SK-N-SH (cell line): ENCODE results near the gene HOXC6. TPM values are rescaled to one million over a fixed set of nuclear protein-coding genes. Genes with fewer than 3 reads are reported as not detected.

Experiments used
- CTCF ChIA-PET: fragments of 300-600, 350-600 bp; formaldehyde crosslinking; extraction: SDS; loops from one replicate; lab custom pipeline; 2021; lab: Yijun Ruan, JAX
- POLR2A ChIA-PET: fragments of 350-600 bp; sonication (Branson Sonifier 250); formaldehyde crosslinking; extraction: SDS; loops from one replicate; lab custom pipeline; 2020; ENCODE audit warnings: antibody characterized with exemption, inconsistent platforms; lab: Yijun Ruan, JAX
- DNase-seq: peaks from one replicate; pipeline ENCODE4 v3.0.0; 2012
- H2AFZ ChIP-seq: fragments of 200-600 bp; sonication (generic); 2 replicates; pipeline ENCODE4 v1.8.1; 2016; ENCODE audit warnings: antibody characterized with exemption, mild to moderate bottlenecking, low read depth
- H3F3A ChIP-seq: fragments of 200-600 bp; sonication (generic); replicated peaks from 2 replicates; pipeline ENCODE3; 2016; ENCODE audit warnings: antibody characterized with exemption, mild to moderate bottlenecking; ENCODE audit not compliant: insufficient read depth
- H3K27ac ChIP-seq, 2 experiments: fragments of 200-500 bp in 1 of 2; fragments of 200-600 bp in 1 of 2; sonication (Bioruptor generic) in 1 of 2; sonication (generic), shearing (Covaris generic) in 1 of 2; 2 replicates each; pipeline versions ENCODE4 v1.5.1 to v1.6.1; 2014 to 2016; ENCODE audit warnings: low read depth in 2 of 2, inconsistent platforms in 1 of 2, low read length in 1 of 2, mild to moderate bottlenecking in 1 of 2, mixed read lengths in 1 of 2
- H3K27me3 ChIP-seq: fragments of 200-600 bp; sonication (generic), shearing (Covaris generic); 2 replicates; pipeline ENCODE4 v1.6.1; 2016; ENCODE audit warnings: mixed run types; ENCODE audit not compliant: insufficient read depth
- H3K36me3 ChIP-seq, 2 experiments: fragments of 200-500 bp in 1 of 2; fragments of 200-600 bp in 1 of 2; sonication (Bioruptor generic) in 1 of 2; sonication (generic) in 1 of 2; replicated peaks in 1 of 2; 2 replicates each; pipeline versions ENCODE3 to v1.5.1; 2014 to 2016; ENCODE audit warnings: low read length in 1 of 2, mild to moderate bottlenecking in 1 of 2; ENCODE audit not compliant: insufficient read depth in 2 of 2, control insufficient read depth in 1 of 2
- H3K4me1 ChIP-seq, 2 experiments: fragments of 200-500 bp in 1 of 2; fragments of 200-600 bp in 1 of 2; sonication (Bioruptor generic) in 1 of 2; sonication (generic), shearing (Covaris generic) in 1 of 2; 2 replicates each; pipeline versions ENCODE4 v1.5.1 to v1.6.1; 2014 to 2016; ENCODE audit warnings: low read depth in 1 of 2, low read length in 1 of 2, mixed run types in 1 of 2; ENCODE audit not compliant: insufficient read depth in 2 of 2, control insufficient read depth in 1 of 2
- H3K4me2 ChIP-seq: fragments of 200-600 bp; sonication (generic), shearing (Covaris generic); 2 replicates; pipeline ENCODE4 v1.6.1; 2017; ENCODE audit warnings: mixed run types
- H3K4me3 ChIP-seq, 2 experiments: fragments of 200-500 bp in 1 of 2; fragments of 200-600 bp in 1 of 2; sonication (Bioruptor generic) in 1 of 2; sonication (generic), shearing (Covaris generic) in 1 of 2; 2 replicates each; pipeline versions ENCODE4 v1.5.1 to v1.8.1; 2014 to 2016; ENCODE audit warnings: low read depth in 2 of 2, inconsistent platforms in 1 of 2, low read length in 1 of 2, mild to moderate bottlenecking in 1 of 2, mixed read lengths in 1 of 2, moderate library complexity in 1 of 2
- H3K79me2 ChIP-seq: fragments of 200-600 bp; sonication (generic); 2 replicates; pipeline ENCODE4 v1.8.1; 2017; ENCODE audit warnings: mild to moderate bottlenecking; ENCODE audit not compliant: insufficient read depth
- H3K9ac ChIP-seq: fragments of 200-600 bp; sonication (generic); 2 replicates; pipeline ENCODE4 v1.6.1; 2017; ENCODE audit warnings: mixed run types
- H3K9me2 ChIP-seq: fragments of 200-600 bp; sonication (generic); 2 replicates; pipeline ENCODE4 v1.6.1; 2017; ENCODE audit warnings: mixed run types
- H3K9me3 ChIP-seq: fragments of 200-600 bp; sonication (generic); 2 replicates; pipeline ENCODE4 v1.6.1; 2017; ENCODE audit warnings: mixed run types, mild to moderate bottlenecking, moderate library complexity
- H4K20me1 ChIP-seq: fragments of 200-600 bp; sonication (generic); 2 replicates; pipeline ENCODE4 v1.6.1; 2017; ENCODE audit warnings: mild to moderate bottlenecking, mixed run types; ENCODE audit not compliant: insufficient read depth
- FOXM1 ChIP-seq: IDR thresholded peaks from 2 replicates; pipeline ENCODE4 v1.4.0; 2012; ENCODE audit warnings: low read depth, mild to moderate bottlenecking
- JUND ChIP-seq: IDR thresholded peaks from 2 replicates; pipeline ENCODE4 v1.4.0; 2012
- NRF1 ChIP-seq: IDR thresholded peaks from 2 replicates; pipeline ENCODE4 v1.6.1; 2012; ENCODE audit warnings: low read depth, mild to moderate bottlenecking, low read length
- POLR2AphosphoS5 ChIP-seq: IDR thresholded peaks from 2 replicates; pipeline ENCODE4 v1.6.1; 2012; ENCODE audit warnings: low read depth, low read length
- RCOR1 ChIP-seq: fragments of 150-350 bp; IDR thresholded peaks from 2 replicates; pipeline ENCODE4 v1.6.1; 2017; ENCODE audit warnings: antibody characterized with exemption, low read length
- RFX5 ChIP-seq: IDR thresholded peaks from 2 replicates; pipeline ENCODE4 v1.6.1; 2012; ENCODE audit warnings: mild to moderate bottlenecking, improper control_type of control experiment, low read length
- YY1 ChIP-seq: IDR thresholded peaks from 2 replicates; pipeline ENCODE4 v1.4.0; 2012; ENCODE audit warnings: low read depth, mild to moderate bottlenecking
- WGBS: methylation state at CpG from one replicate; pipeline ENCODE4 v1.1.6; 2017; ENCODE audit warnings: low lambda C conversion rate; 5-methylcytosine and 5-hydroxymethylcytosine counted together
- polyA plus RNA-seq, 3 experiments: library from polyadenylated mRNA; depleted of rRNA; stranded (reverse); fragments of >200 nt; gene quantifications; 2 replicates each; pipeline ENCODE4 v1.2.3, GENCODE V29; 2012
- TF ChIP-seq, protein P1 (sequence below): IDR thresholded peaks from 2 replicates; pipeline ENCODE4 v1.4.0; 2012; ENCODE audit warnings: low read depth, borderline replicate concordance
- TF ChIP-seq, protein P2 (sequence below): fragments of 150-350 bp; IDR thresholded peaks from 2 replicates; pipeline ENCODE4 v1.6.1; 2017; ENCODE audit warnings: antibody characterized with exemption, low read length, low read depth, borderline replicate concordance
- TF ChIP-seq, protein P3 (sequence below): fragments of 150-350 bp; IDR thresholded peaks from 2 replicates; pipeline ENCODE4 v1.6.1; 2016; ENCODE audit warnings: mild to moderate bottlenecking, low read depth, low read length

HOXC6 gene
- polyA plus RNA-seq, 1 of the 3 experiments (the other 2 are of a cell fraction): 9.1 TPM

DNA sequence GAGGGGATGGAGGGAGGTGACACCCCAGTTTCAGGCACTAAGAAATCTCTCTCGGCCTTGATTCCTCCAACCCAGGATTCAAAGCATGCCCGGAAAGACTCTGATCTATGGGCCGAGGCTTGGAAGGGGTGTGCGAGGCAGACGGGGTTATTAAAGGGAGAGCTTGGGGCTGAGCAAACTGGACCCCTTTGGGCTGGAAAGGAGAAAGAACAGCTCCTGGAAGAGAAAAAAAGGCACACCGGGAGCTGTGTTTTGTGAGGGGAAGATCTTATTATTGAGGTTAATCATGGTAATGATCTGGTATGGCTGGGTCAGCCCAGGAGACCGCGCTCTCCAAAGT is 19.7 kb downstream of the HOXC6 start:
- H3K4me2 ChIP-seq: no peak overlapping the region
- no peak for TF ChIP-seq FOXM1
- no peak for TF ChIP-seq RFX5
- TF ChIP-seq, protein P1, sequence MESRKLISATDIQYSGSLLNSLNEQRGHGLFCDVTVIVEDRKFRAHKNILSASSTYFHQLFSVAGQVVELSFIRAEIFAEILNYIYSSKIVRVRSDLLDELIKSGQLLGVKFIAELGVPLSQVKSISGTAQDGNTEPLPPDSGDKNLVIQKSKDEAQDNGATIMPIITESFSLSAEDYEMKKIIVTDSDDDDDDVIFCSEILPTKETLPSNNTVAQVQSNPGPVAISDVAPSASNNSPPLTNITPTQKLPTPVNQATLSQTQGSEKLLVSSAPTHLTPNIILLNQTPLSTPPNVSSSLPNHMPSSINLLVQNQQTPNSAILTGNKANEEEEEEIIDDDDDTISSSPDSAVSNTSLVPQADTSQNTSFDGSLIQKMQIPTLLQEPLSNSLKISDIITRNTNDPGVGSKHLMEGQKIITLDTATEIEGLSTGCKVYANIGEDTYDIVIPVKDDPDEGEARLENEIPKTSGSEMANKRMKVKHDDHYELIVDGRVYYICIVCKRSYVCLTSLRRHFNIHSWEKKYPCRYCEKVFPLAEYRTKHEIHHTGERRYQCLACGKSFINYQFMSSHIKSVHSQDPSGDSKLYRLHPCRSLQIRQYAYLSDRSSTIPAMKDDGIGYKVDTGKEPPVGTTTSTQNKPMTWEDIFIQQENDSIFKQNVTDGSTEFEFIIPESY: no peak
- no peak for TF ChIP-seq NRF1
- no peak for DNase-seq
- ChIA-PET CTCF (no interaction called here), POLR2A (no interaction called here)
- no peak overlapping the region for H3K27ac ChIP-seq
- no peaks in the 10 kb centered on the region for H3K79me2 ChIP-seq
- H3K9ac ChIP-seq: no peak overlapping the region
- peaks cover 6 to 7% of the 10 kb centered on the region in 2 experiments; a peak in 2 of 4 replicates for H3K4me1 ChIP-seq
- H2AFZ ChIP-seq: no peak overlapping the region
- H4K20me1 ChIP-seq: no peaks in the 10 kb centered on the region
- no peaks in the 10 kb centered on the region for H3F3A ChIP-seq
- no peaks in the 10 kb centered on the region for H3K9me2 ChIP-seq
- H3K36me3 ChIP-seq: no peaks in the 10 kb centered on the region
- no peaks in the 10 kb centered on the region for H3K27me3 ChIP-seq
- H3K9me3 ChIP-seq: no peaks in the 10 kb centered on the region
- WGBS: 96% methylated on average over 8 of the region's 8 CpGs
- no peak overlapping the region for H3K4me3 ChIP-seq

DNA sequence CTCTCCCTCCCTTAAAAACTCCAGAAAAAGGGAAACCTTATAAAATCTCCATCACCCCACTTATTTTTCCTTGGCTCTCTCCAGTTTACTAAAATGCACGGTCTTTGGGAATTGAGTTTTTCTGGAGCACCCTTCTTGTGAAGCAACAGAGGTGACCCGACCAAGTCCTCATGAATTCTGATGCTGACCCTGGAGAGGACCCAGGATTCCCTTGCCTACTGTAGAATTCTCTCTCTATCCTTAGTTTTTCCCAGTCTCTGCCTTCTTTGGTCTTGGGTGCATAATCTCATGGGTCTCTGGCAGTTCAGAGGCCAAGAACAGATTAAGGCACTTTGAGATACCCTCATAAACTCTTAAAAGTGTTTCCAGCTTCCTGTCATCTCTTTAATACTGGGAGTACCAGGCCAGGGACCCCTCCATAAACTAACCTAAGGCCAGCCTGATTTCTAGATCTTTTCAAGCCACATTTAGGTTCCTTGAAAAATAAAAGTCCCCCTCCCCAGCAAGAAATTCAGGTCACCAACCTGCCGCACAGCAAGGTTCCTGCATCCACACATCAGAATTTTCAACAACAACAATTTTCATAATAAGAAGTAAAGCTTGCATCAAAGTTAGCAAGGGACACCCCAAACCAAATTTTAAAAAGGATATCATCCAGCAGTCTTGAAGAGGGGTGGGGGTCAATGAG is 20.3 kb downstream of the HOXC6 start:
- H3F3A ChIP-seq: no peaks in the 10 kb centered on the region
- H4K20me1 ChIP-seq: no peaks in the 10 kb centered on the region
- DNase-seq: no peak
- POLR2A ChIA-PET: no interaction called here
- TF ChIP-seq YY1: no peak
- TF ChIP-seq NRF1: no peak
- TF ChIP-seq RCOR1: no peak
- no peak for TF ChIP-seq JUND
- TF ChIP-seq, protein P2, sequence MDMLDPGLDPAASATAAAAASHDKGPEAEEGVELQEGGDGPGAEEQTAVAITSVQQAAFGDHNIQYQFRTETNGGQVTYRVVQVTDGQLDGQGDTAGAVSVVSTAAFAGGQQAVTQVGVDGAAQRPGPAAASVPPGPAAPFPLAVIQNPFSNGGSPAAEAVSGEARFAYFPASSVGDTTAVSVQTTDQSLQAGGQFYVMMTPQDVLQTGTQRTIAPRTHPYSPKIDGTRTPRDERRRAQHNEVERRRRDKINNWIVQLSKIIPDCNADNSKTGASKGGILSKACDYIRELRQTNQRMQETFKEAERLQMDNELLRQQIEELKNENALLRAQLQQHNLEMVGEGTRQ: no peak
- TF ChIP-seq, protein P3, sequence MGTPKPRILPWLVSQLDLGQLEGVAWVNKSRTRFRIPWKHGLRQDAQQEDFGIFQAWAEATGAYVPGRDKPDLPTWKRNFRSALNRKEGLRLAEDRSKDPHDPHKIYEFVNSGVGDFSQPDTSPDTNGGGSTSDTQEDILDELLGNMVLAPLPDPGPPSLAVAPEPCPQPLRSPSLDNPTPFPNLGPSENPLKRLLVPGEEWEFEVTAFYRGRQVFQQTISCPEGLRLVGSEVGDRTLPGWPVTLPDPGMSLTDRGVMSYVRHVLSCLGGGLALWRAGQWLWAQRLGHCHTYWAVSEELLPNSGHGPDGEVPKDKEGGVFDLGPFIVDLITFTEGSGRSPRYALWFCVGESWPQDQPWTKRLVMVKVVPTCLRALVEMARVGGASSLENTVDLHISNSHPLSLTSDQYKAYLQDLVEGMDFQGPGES: no peak
- TF ChIP-seq POLR2AphosphoS5: no peak
- no peak for TF ChIP-seq FOXM1
- TF ChIP-seq, protein P1: no peak
- H3K79me2 ChIP-seq: no peaks in the 10 kb centered on the region
- 73% methylated on average over 3 of the region's 3 CpGs for WGBS
- no peak overlapping the region for H3K4me2 ChIP-seq
- no peak overlapping the region for H3K9ac ChIP-seq
- H3K9me2 ChIP-seq: no peaks in the 10 kb centered on the region
- H2AFZ ChIP-seq: no peak overlapping the region
- CTCF ChIA-PET: interaction anchor here (0.8 kb wide), 1 partner anchor 12 kb away, joined by 3 read pairs; no protein-coding TSS in a partner anchor
- H3K9me3 ChIP-seq: no peaks in the 10 kb centered on the region
- no peaks in the 10 kb centered on the region for H3K27me3 ChIP-seq
- no peak overlapping the region for H3K27ac ChIP-seq
- no peak overlapping the region for H3K4me3 ChIP-seq
- H3K4me1 ChIP-seq: peaks cover 9 to 11% of the 10 kb centered on the region in 2 experiments; a peak in 2 of 4 replicates
- H3K36me3 ChIP-seq: no peaks in the 10 kb centered on the region
